Neural cell (in vitro differentiated cells): Measurements from ENCODE around the gene DNM3. TPM values are rescaled to one million over a fixed set of nuclear protein-coding genes. Genes with fewer than 3 reads are reported as not detected.

Experiments
- H2AFZ ChIP-seq: fragments of 200-600, 300-800 bp; sonication (generic), shearing (Covaris generic); 2 replicates; pipeline ENCODE4 v1.6.0; 2014; ENCODE audit warnings: low read depth, mild to moderate bottlenecking, antibody characterized with exemption, low read length, moderate library complexity
- H3F3A ChIP-seq: fragments of 200-600 bp; shearing (Covaris generic); 2 replicates; pipeline ENCODE4 v1.6.1; 2016; ENCODE audit warnings: mild to moderate bottlenecking, moderate library complexity, mixed read lengths, antibody characterized with exemption, low read length; ENCODE audit not compliant: insufficient read depth, poor library complexity, severe bottlenecking
- H3K27ac ChIP-seq: fragments of 200-600, 300-800 bp; sonication (generic), shearing (Covaris generic); 2 replicates; pipeline ENCODE4 v1.5.1; 2014; ENCODE audit warnings: mild to moderate bottlenecking, low read length, moderate library complexity
- H3K27me3 ChIP-seq: fragments of 300-800, 200-600 bp; sonication (generic), shearing (Covaris generic); 2 replicates; pipeline ENCODE4 v1.6.0; 2014; ENCODE audit warnings: mild to moderate bottlenecking, low read depth, low read length, moderate library complexity; ENCODE audit not compliant: insufficient read depth
- H3K36me3 ChIP-seq: fragments of 300-800, 200-600 bp; sonication (generic), shearing (Covaris generic); 2 replicates; pipeline ENCODE4 v1.5.1; 2014; ENCODE audit warnings: mild to moderate bottlenecking, antibody characterized with exemption, low read length, moderate library complexity; ENCODE audit not compliant: insufficient read depth
- H3K4me2 ChIP-seq: fragments of 300-800, 200-600 bp; sonication (generic), shearing (Covaris generic); 2 replicates; pipeline ENCODE4 v1.6.0; 2014; ENCODE audit warnings: mild to moderate bottlenecking, low read length
- H3K4me3 ChIP-seq: fragments of 300-800, 200-600 bp; sonication (generic), shearing (Covaris generic); 2 replicates; pipeline ENCODE4 v1.5.1; 2014; ENCODE audit warnings: mild to moderate bottlenecking, low read length, moderate library complexity
- H3K79me2 ChIP-seq: fragments of 200-600 bp; shearing (Covaris generic); replicated peaks from 2 replicates; pipeline ENCODE4 v1.6.0; 2014; ENCODE audit warnings: mild to moderate bottlenecking, low read length, moderate library complexity; ENCODE audit not compliant: insufficient read depth
- H3K9ac ChIP-seq: fragments of 300-800, 200-600 bp; sonication (generic), shearing (Covaris generic); 2 replicates; pipeline ENCODE4 v1.6.1; 2016; ENCODE audit warnings: mild to moderate bottlenecking, low read length, mixed read lengths
- H3K9me2 ChIP-seq: fragments of 200-600 bp; shearing (Covaris generic); 2 replicates; pipeline ENCODE4 v1.6.1; 2016; ENCODE audit warnings: mild to moderate bottlenecking, low read length, mixed read lengths; ENCODE audit not compliant: insufficient read depth
- H3K9me3 ChIP-seq: fragments of 200-600, 300-800 bp; sonication (generic), shearing (Covaris generic); 2 replicates; pipeline ENCODE4 v1.6.1; 2016; ENCODE audit warnings: mild to moderate bottlenecking, mixed run types, low read length, moderate library complexity, mixed read lengths
- H4K20me1 ChIP-seq: fragments of 200-600 bp; shearing (Covaris generic); 2 replicates; pipeline ENCODE4 v1.6.1; 2016; ENCODE audit warnings: mild to moderate bottlenecking, mixed run types; ENCODE audit not compliant: insufficient read depth
- EP300 ChIP-seq: fragments of 450-650 bp; conservative IDR thresholded peaks from 2 replicates; pipeline ENCODE4 v1.6.1; 2014; ENCODE audit warnings: antibody characterized with exemption, mild to moderate bottlenecking, moderate library complexity; ENCODE audit not compliant: poor library complexity, severe bottlenecking
- EZH2 ChIP-seq: fragments of 200-600, 300-800 bp; shearing (Covaris generic), sonication (generic); IDR thresholded peaks from 2 replicates; pipeline ENCODE4 v1.6.1; 2014; ENCODE audit warnings: antibody characterized with exemption, low read length, borderline replicate concordance, mild to moderate bottlenecking; ENCODE audit not compliant: insufficient read depth, poor library complexity, severe bottlenecking
- MXI1 ChIP-seq: fragments of 450-650 bp; conservative IDR thresholded peaks from 2 replicates; pipeline ENCODE4 v1.6.1; 2014; ENCODE audit warnings: antibody characterized with exemption, mild to moderate bottlenecking; ENCODE audit not compliant: poor library complexity, severe bottlenecking
- POLR2AphosphoS5 ChIP-seq: IDR thresholded peaks from 2 replicates; pipeline ENCODE4 v1.6.1; 2012
- RAD21 ChIP-seq: fragments of 450-650 bp; conservative IDR thresholded peaks from 2 replicates; pipeline ENCODE4 v1.6.1; 2014; ENCODE audit warnings: antibody characterized with exemption, mild to moderate bottlenecking, moderate library complexity
- SMC3 ChIP-seq: fragments of 450-650 bp; conservative IDR thresholded peaks from 2 replicates; pipeline ENCODE4 v1.6.1; 2014; ENCODE audit warnings: antibody characterized with exemption, mild to moderate bottlenecking, moderate library complexity; ENCODE audit not compliant: poor library complexity
- TAF1 ChIP-seq: IDR thresholded peaks from 2 replicates; pipeline ENCODE4 v1.6.1; 2012; ENCODE audit warnings: low read depth
- polyA plus RNA-seq: library from polyadenylated mRNA; depleted of rRNA; stranded (reverse); fragments of >200 nt; gene quantifications from 2 replicates; pipeline ENCODE4 v1.2.3, GENCODE V29; 2014
- TF ChIP-seq, protein P1 (sequence below): IDR thresholded peaks from 2 replicates; pipeline ENCODE4 v1.6.1; 2012; ENCODE audit warnings: borderline replicate concordance
- TF ChIP-seq, protein P2 (sequence below): fragments of 450-650 bp; IDR thresholded peaks from 2 replicates; pipeline ENCODE4 v1.5.1; 2014; ENCODE audit warnings: antibody characterized with exemption, mild to moderate bottlenecking, moderate library complexity; ENCODE audit not compliant: poor library complexity, severe bottlenecking

Gene DNM3
- polyA plus RNA-seq, 1 donor from 2014 or later, result 37.1 TPM

- H3K79me2 ChIP-seq, result no peaks in the 10 kb centered on the region
- H3K27ac ChIP-seq, result no peak overlapping the region
- TF ChIP-seq RAD21, result no peak
- no peak for TF ChIP-seq TAF1
- no peak for TF ChIP-seq EP300
- TF ChIP-seq, protein P1, sequence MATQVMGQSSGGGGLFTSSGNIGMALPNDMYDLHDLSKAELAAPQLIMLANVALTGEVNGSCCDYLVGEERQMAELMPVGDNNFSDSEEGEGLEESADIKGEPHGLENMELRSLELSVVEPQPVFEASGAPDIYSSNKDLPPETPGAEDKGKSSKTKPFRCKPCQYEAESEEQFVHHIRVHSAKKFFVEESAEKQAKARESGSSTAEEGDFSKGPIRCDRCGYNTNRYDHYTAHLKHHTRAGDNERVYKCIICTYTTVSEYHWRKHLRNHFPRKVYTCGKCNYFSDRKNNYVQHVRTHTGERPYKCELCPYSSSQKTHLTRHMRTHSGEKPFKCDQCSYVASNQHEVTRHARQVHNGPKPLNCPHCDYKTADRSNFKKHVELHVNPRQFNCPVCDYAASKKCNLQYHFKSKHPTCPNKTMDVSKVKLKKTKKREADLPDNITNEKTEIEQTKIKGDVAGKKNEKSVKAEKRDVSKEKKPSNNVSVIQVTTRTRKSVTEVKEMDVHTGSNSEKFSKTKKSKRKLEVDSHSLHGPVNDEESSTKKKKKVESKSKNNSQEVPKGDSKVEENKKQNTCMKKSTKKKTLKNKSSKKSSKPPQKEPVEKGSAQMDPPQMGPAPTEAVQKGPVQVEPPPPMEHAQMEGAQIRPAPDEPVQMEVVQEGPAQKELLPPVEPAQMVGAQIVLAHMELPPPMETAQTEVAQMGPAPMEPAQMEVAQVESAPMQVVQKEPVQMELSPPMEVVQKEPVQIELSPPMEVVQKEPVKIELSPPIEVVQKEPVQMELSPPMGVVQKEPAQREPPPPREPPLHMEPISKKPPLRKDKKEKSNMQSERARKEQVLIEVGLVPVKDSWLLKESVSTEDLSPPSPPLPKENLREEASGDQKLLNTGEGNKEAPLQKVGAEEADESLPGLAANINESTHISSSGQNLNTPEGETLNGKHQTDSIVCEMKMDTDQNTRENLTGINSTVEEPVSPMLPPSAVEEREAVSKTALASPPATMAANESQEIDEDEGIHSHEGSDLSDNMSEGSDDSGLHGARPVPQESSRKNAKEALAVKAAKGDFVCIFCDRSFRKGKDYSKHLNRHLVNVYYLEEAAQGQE, result no peak
- no peak for TF ChIP-seq MXI1
- TF ChIP-seq EZH2, result no peak
- H3K9ac ChIP-seq, result no peak overlapping the region
- H4K20me1 ChIP-seq, result no peaks in the 10 kb centered on the region
- H3K9me3 ChIP-seq, result no peaks in the 10 kb centered on the region
- H3K36me3 ChIP-seq, result no peaks in the 10 kb centered on the region
- no peak overlapping the region for H3K4me3 ChIP-seq
- no peaks in the 10 kb centered on the region for H3F3A ChIP-seq
- H2AFZ ChIP-seq, result no peak overlapping the region
- no peaks in the 10 kb centered on the region for H3K27me3 ChIP-seq
- H3K4me2 ChIP-seq, result no peak overlapping the region
- H3K9me2 ChIP-seq, result no peaks in the 10 kb centered on the region
Measured at GRCh38 chr1:172279939-172280636, 438.8 kb downstream of the DNM3 start.

DNA sequence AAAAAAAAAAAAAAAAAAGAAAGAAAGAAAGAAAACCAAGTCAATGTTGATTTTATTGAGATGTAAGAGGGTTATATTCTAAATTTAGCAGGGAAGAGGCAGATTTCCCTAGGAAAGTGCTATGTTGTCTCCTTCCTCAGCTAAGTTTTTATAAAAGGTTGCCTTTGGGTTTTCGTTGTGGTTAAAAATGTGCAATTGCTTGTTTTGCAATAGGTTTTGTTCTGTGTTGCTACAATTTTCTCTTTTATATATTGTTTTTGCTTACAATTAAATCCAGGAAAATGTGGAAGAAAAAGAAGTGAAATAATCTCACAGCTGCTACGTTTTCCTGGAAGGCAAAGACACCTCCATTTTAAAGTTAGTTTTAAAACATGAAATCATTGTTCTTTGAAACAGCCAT lies 442.5 kb downstream of the DNM3 start:
- H3K9me2 ChIP-seq, result no peaks in the 10 kb centered on the region
- H3K4me3 ChIP-seq, result no peak overlapping the region
- H3K9me3 ChIP-seq, result no peaks in the 10 kb centered on the region
- no peaks in the 10 kb centered on the region for H3F3A ChIP-seq
- no peaks in the 10 kb centered on the region for H3K79me2 ChIP-seq
- no peak for TF ChIP-seq EZH2
- no peak for TF ChIP-seq POLR2AphosphoS5
- TF ChIP-seq, protein P2, sequence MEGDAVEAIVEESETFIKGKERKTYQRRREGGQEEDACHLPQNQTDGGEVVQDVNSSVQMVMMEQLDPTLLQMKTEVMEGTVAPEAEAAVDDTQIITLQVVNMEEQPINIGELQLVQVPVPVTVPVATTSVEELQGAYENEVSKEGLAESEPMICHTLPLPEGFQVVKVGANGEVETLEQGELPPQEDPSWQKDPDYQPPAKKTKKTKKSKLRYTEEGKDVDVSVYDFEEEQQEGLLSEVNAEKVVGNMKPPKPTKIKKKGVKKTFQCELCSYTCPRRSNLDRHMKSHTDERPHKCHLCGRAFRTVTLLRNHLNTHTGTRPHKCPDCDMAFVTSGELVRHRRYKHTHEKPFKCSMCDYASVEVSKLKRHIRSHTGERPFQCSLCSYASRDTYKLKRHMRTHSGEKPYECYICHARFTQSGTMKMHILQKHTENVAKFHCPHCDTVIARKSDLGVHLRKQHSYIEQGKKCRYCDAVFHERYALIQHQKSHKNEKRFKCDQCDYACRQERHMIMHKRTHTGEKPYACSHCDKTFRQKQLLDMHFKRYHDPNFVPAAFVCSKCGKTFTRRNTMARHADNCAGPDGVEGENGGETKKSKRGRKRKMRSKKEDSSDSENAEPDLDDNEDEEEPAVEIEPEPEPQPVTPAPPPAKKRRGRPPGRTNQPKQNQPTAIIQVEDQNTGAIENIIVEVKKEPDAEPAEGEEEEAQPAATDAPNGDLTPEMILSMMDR, result no peak
- no peak for TF ChIP-seq SMC3
- no peak for TF ChIP-seq RAD21
- no peak for TF ChIP-seq EP300
- TF ChIP-seq MXI1, result no peak
- TF ChIP-seq, protein P1, result no peak
- TF ChIP-seq TAF1, result no peak
- H4K20me1 ChIP-seq, result no peaks in the 10 kb centered on the region
- H3K4me2 ChIP-seq, result no peak overlapping the region
- H2AFZ ChIP-seq, result no peak overlapping the region
- no peaks in the 10 kb centered on the region for H3K27me3 ChIP-seq
- H3K27ac ChIP-seq, result no peak overlapping the region
- H3K36me3 ChIP-seq, result no peaks in the 10 kb centered on the region
- H3K9ac ChIP-seq, result no peak overlapping the region
